Parathyroid adenoma (tissue), 2 donors: Measurements from ENCODE around the gene BTNL9.

Source experiments
- H2AFZ ChIP-seq: fragments of 300-600 bp; sonication (generic); one replicate; pipeline ENCODE4 v1.7.0; 2017; ENCODE audit warnings: antibody characterized with exemption, mild to moderate bottlenecking
- H3K27ac ChIP-seq: fragments of 300-600 bp; sonication (generic); one replicate; pipeline ENCODE4 v1.7.0; 2017
- H3K27me3 ChIP-seq: fragments of 300-600 bp; sonication (generic); one replicate; pipeline ENCODE4 v1.7.0; 2017; ENCODE audit warnings: low read length; ENCODE audit not compliant: control insufficient read depth, insufficient read depth
- H3K36me3 ChIP-seq: fragments of 300-600 bp; sonication (generic); one replicate; pipeline ENCODE4 v1.7.0; 2017; ENCODE audit warnings: low read length; ENCODE audit not compliant: control insufficient read depth, insufficient read depth
- H3K4me1 ChIP-seq: fragments of 300-600 bp; sonication (generic); one replicate; pipeline ENCODE4 v1.7.0; 2017; ENCODE audit warnings: control low read depth
- H3K4me2 ChIP-seq: fragments of 300-600 bp; sonication (generic); one replicate; pipeline ENCODE4 v1.7.0; 2017; ENCODE audit warnings: low read length
- H3K4me3 ChIP-seq: fragments of 300-600 bp; sonication (generic); one replicate; pipeline ENCODE4 v1.7.0; 2017; ENCODE audit warnings: low read depth, low read length
- H3K79me2 ChIP-seq: fragments of 300-600 bp; sonication (generic); one replicate; pipeline ENCODE4 v1.7.0; 2017; ENCODE audit warnings: control low read depth
- H3K9ac ChIP-seq: fragments of 300-600 bp; sonication (generic); one replicate; pipeline ENCODE4 v1.7.0; 2017; ENCODE audit warnings: mild to moderate bottlenecking
- H3K9me3 ChIP-seq: fragments of 300-600 bp; sonication (generic); one replicate; pipeline ENCODE4 v1.7.0; 2017; ENCODE audit warnings: low read length; ENCODE audit not compliant: control insufficient read depth
- CTCF ChIP-seq: fragments of 300-600 bp; sonication (generic); IDR thresholded peaks from one replicate; pipeline ENCODE4 v1.7.0; 2017; ENCODE audit warnings: antibody characterized with exemption, mild to moderate bottlenecking
- donor health status: primary hyperparathyroidism.

Gene BTNL9

GRCh38 chr5:181060231-181060590 lies 20.1 kb downstream of the BTNL9 start:
- Histone ChIP-seq H3K4me3 (no peak overlapping the region), H3K27ac (no peak overlapping the region), H3K36me3 (no peaks in the 10 kb centered on the region), H3K4me1 (peaks cover 3% of the 10 kb centered on the region), H3K79me2 (no peaks in the 10 kb centered on the region), H3K9ac (no peak overlapping the region), H3K9me3 (no peaks in the 10 kb centered on the region), H2AFZ (no peak overlapping the region), H3K4me2 (no peak overlapping the region), H3K27me3 (no peaks in the 10 kb centered on the region)
- no peak for TF ChIP-seq CTCF

GRCh38 chr5:181060924-181061323 lies 20.9 kb downstream of the BTNL9 start:
- no peaks in the 10 kb centered on the region for H3K27me3 ChIP-seq

GRCh38 chr5:181061645-181062044 lies 21.6 kb downstream of the BTNL9 start:
- no peaks in the 10 kb centered on the region for H3K36me3 ChIP-seq
- H3K9me3 ChIP-seq = no peaks in the 10 kb centered on the region
- H3K27me3 ChIP-seq = no peaks in the 10 kb centered on the region
- no peak overlapping the region for H3K4me3 ChIP-seq
- no peak overlapping the region for H3K4me2 ChIP-seq
- H3K27ac ChIP-seq = no peak overlapping the region
- no peak overlapping the region for H3K9ac ChIP-seq
- peaks cover 3% of the 10 kb centered on the region for H3K4me1 ChIP-seq
- TF ChIP-seq CTCF = no peak
- H2AFZ ChIP-seq = no peak overlapping the region
- no peaks in the 10 kb centered on the region for H3K79me2 ChIP-seq

More at GRCh38 chr5:181060924-181061323, 20.9 kb downstream of the BTNL9 start:
- Histone ChIP-seq H3K36me3 (no peaks in the 10 kb centered on the region), H3K27ac (no peak overlapping the region), H3K79me2 (no peaks in the 10 kb centered on the region), H3K4me3 (no peak overlapping the region), H2AFZ (no peak overlapping the region), H3K9ac (no peak overlapping the region), H3K4me2 (no peak overlapping the region), H3K4me1 (peaks cover 3% of the 10 kb centered on the region), H3K9me3 (no peaks in the 10 kb centered on the region)
- TF ChIP-seq CTCF = no peak

- Histone ChIP-seq H3K36me3 (no peaks in the 10 kb centered on the region), H3K9ac (no peak overlapping the region), H3K27ac (no peak overlapping the region), H3K9me3 (no peaks in the 10 kb centered on the region), H3K4me3 (no peak overlapping the region), H3K4me2 (no peak overlapping the region), H2AFZ (no peak overlapping the region), H3K79me2 (no peaks in the 10 kb centered on the region), H3K27me3 (no peaks in the 10 kb centered on the region), H3K4me1 (peaks cover 3% of the 10 kb centered on the region)
- TF ChIP-seq CTCF = no peak
Measured at GRCh38 chr5:181062631-181063030, 22.6 kb downstream of the BTNL9 start.

- Histone ChIP-seq H3K27ac (no peak overlapping the region), H3K9ac (no peak overlapping the region), H3K4me2 (no peak overlapping the region), H3K36me3 (no peaks in the 10 kb centered on the region), H2AFZ (no peak overlapping the region), H3K27me3 (no peaks in the 10 kb centered on the region), H3K79me2 (no peaks in the 10 kb centered on the region), H3K9me3 (no peaks in the 10 kb centered on the region), H3K4me3 (no peak overlapping the region), H3K4me1 (peaks cover 3% of the 10 kb centered on the region)
- no peak for TF ChIP-seq CTCF
Measured at GRCh38 chr5:181063514-181063913, 23.4 kb downstream of the BTNL9 start.
